22Rv1 (cell line): Measurements from ENCODE around the gene MALRD1.

ENCODE experiments used
- ZFX ChIP-seq: fragments of 450-650 bp; IDR thresholded peaks from 2 replicates; pipeline ENCODE4 v1.6.1; 2017; ENCODE audit warnings: antibody characterized with exemption, borderline replicate concordance
- TF ChIP-seq, protein P1 (sequence below): fragments of 450-650 bp; IDR thresholded peaks from 2 replicates; pipeline ENCODE4 v1.5.1; 2017; ENCODE audit warnings: mild to moderate bottlenecking

DNA sequence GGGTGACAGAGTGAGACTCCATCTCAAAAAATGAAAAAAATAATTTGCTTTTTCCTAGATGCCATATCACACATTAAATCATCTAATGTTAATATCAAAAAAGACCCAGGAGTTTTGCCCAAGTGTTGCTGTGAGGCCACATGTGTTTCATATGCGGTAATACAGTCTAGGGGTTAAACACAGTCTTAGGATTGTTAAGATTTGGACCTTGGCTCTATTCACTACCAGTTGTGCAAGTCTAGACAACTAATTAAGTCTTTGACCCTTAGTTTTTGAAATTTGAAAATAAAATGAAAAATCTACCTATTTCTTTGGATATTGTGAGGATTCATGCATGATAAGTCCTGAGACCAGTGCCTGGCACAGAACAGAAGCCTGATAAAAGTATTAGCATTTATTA is 14.9 kb upstream of the MALRD1 start:
- TF ChIP-seq, protein P1, sequence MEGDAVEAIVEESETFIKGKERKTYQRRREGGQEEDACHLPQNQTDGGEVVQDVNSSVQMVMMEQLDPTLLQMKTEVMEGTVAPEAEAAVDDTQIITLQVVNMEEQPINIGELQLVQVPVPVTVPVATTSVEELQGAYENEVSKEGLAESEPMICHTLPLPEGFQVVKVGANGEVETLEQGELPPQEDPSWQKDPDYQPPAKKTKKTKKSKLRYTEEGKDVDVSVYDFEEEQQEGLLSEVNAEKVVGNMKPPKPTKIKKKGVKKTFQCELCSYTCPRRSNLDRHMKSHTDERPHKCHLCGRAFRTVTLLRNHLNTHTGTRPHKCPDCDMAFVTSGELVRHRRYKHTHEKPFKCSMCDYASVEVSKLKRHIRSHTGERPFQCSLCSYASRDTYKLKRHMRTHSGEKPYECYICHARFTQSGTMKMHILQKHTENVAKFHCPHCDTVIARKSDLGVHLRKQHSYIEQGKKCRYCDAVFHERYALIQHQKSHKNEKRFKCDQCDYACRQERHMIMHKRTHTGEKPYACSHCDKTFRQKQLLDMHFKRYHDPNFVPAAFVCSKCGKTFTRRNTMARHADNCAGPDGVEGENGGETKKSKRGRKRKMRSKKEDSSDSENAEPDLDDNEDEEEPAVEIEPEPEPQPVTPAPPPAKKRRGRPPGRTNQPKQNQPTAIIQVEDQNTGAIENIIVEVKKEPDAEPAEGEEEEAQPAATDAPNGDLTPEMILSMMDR, result no peak
- no peak for TF ChIP-seq ZFX
